Endothelial cell of umbilical vein (primary cell): ENCODE measurements around the gene ADCY9. TPM values are rescaled to one million over a fixed set of nuclear protein-coding genes. Genes with fewer than 3 reads are reported as not detected.

Experiments
- BruUV-seq: library from RNA; stranded (reverse); fragments of 400-500 nt; replicated peaks from 2 replicates; lab custom pipeline; 2021; lab: Mats Ljungman, UMichigan
- CTCF ChIA-PET: fragments of 300-600, 350-600 bp; sonication (Branson Sonifier 250); formaldehyde crosslinking; loops from one replicate; lab custom pipeline; 2021; ENCODE audit warnings: antibody characterized with exemption, inconsistent platforms; lab: Charles Lee
- POLR2A ChIA-PET: fragments of 300-600, 350-600 bp; sonication (Branson Sonifier 250); formaldehyde crosslinking; loops from one replicate; lab custom pipeline; 2021; ENCODE audit warnings: antibody characterized with exemption, inconsistent platforms; lab: Charles Lee
- DNase-seq: peaks from one replicate; pipeline ENCODE4 v3.0.0-alpha.2; 2011; ENCODE audit warnings: low read depth, low spot score
- FAIRE-seq: peaks from 2 replicates; lab custom pipeline; 2011; peaks lifted over from hg19 to GRCh38; lab: Jason Lieb, UNC
- H2AFZ ChIP-seq: 2 replicates; pipeline ENCODE4 v1.6.0; 2012; ENCODE audit warnings: low read depth, low read length, control low read depth, inconsistent platforms
- H3K27ac ChIP-seq: 2 replicates; pipeline ENCODE4 v1.5.1; 2011; ENCODE audit warnings: low read depth, mild to moderate bottlenecking, control low read depth, low read length, moderate library complexity; ENCODE audit not compliant: insufficient read depth
- H3K27me3 ChIP-seq, 2 experiments: 2 replicates each; pipeline versions ENCODE4 v1.6.0 to v1.6.1; 2011; ENCODE audit warnings: low read length in 2 of 2, mixed read lengths in 1 of 2; ENCODE audit not compliant: control insufficient read depth in 2 of 2, insufficient read depth in 2 of 2
- H3K36me3 ChIP-seq, 2 experiments: 2 replicates in 1 of 2; 3 replicates in 1 of 2; pipeline ENCODE4 v1.5.1; 2011; ENCODE audit warnings: low read length in 2 of 2, mild to moderate bottlenecking in 1 of 2, moderate library complexity in 1 of 2; ENCODE audit not compliant: control insufficient read depth in 2 of 2, insufficient read depth in 2 of 2; ENCODE audit errors: extremely low read depth in 1 of 2
- H3K4me1 ChIP-seq: 3 replicates; pipeline ENCODE4 v1.5.1; 2011; ENCODE audit warnings: mild to moderate bottlenecking, low read length; ENCODE audit not compliant: control insufficient read depth, insufficient read depth; ENCODE audit errors: extremely low read depth
- H3K4me2 ChIP-seq: 2 replicates; pipeline ENCODE4 v1.6.1; 2011; ENCODE audit warnings: low read length, control low read depth, mixed read lengths; ENCODE audit not compliant: insufficient read depth
- H3K4me3 ChIP-seq, 3 experiments: fragments of 200-600 bp in 1 of 3; sonication (generic), shearing (Covaris generic) in 1 of 3; replicated peaks in 1 of 3; 2 replicates each; pipeline ENCODE4 v1.5.1; 2011 to 2016; ENCODE audit warnings: control low read depth in 3 of 3, low read length in 3 of 3, mild to moderate bottlenecking in 2 of 3, inconsistent platforms in 1 of 3, low read depth in 1 of 3, moderate library complexity in 1 of 3; ENCODE audit not compliant: insufficient read depth in 1 of 3
- H3K79me2 ChIP-seq: 2 replicates; pipeline ENCODE4 v1.6.0; 2012; ENCODE audit warnings: low read length, inconsistent platforms; ENCODE audit not compliant: control insufficient read depth, insufficient read depth
- H3K9ac ChIP-seq: replicated peaks from 2 replicates; pipeline ENCODE3; 2011; ENCODE audit warnings: low read length, control low read depth; ENCODE audit not compliant: insufficient read depth; ENCODE audit errors: extremely low read depth
- H3K9me1 ChIP-seq: replicated peaks from 3 replicates; pipeline ENCODE4 v1.6.0; 2011; ENCODE audit warnings: mild to moderate bottlenecking, low read length; ENCODE audit not compliant: control insufficient read depth, insufficient read depth; ENCODE audit errors: extremely low read depth
- H3K9me3 ChIP-seq: replicated peaks from 2 replicates; pipeline ENCODE4 v1.5.1; 2012; ENCODE audit warnings: low read length, inconsistent platforms; ENCODE audit not compliant: control insufficient read depth, insufficient read depth
- H4K20me1 ChIP-seq: replicated peaks from 2 replicates; pipeline ENCODE3; 2011; ENCODE audit warnings: mild to moderate bottlenecking, low read length; ENCODE audit not compliant: control insufficient read depth, insufficient read depth; ENCODE audit errors: extremely low read depth
- CTCF ChIP-seq, 2 donors: IDR thresholded peaks; 1 replicate in 1 of 2; 2 replicates in 1 of 2; pipeline ENCODE4 v1.5.1; 2011; ENCODE audit warnings: low read length in 2 of 2, mild to moderate bottlenecking in 2 of 2, moderate library complexity in 2 of 2, control low read depth in 1 of 2, inconsistent platforms in 1 of 2, low read depth in 1 of 2; ENCODE audit not compliant: insufficient read depth in 1 of 2; ENCODE audit errors: extremely low read depth in 1 of 2
- EZH2 ChIP-seq: IDR thresholded peaks from 2 replicates; pipeline ENCODE4 v1.6.1; 2012; ENCODE audit warnings: borderline replicate concordance, low read depth, mild to moderate bottlenecking, moderate library complexity, low read length, inconsistent platforms; ENCODE audit not compliant: severe bottlenecking
- FOS ChIP-seq: IDR thresholded peaks from 2 replicates; pipeline ENCODE4 v1.6.1; 2011; ENCODE audit warnings: mild to moderate bottlenecking, low read length, moderate library complexity, borderline replicate concordance; ENCODE audit not compliant: insufficient read depth
- GATA2 ChIP-seq: IDR thresholded peaks from 2 replicates; pipeline ENCODE4 v1.7.0; 2011; ENCODE audit warnings: low read depth, mild to moderate bottlenecking, moderate library complexity, mixed read lengths, low read length; ENCODE audit not compliant: insufficient read length, insufficient read depth
- JUN ChIP-seq: IDR thresholded peaks from 2 replicates; pipeline ENCODE4 v1.6.1; 2011; ENCODE audit warnings: borderline replicate concordance, low read depth; ENCODE audit not compliant: insufficient read length, insufficient read depth
- MAX ChIP-seq: IDR thresholded peaks from 2 replicates; pipeline ENCODE4 v1.6.1; 2011; ENCODE audit not compliant: insufficient read depth, insufficient read length
- MYC ChIP-seq: IDR thresholded peaks from one replicate; pipeline ENCODE4 v1.6.1; 2011; ENCODE audit warnings: mild to moderate bottlenecking, low read depth, low read length
- POLR2A ChIP-seq: IDR thresholded peaks from 2 replicates; pipeline ENCODE4 v1.6.1; 2012; ENCODE audit warnings: low read depth, mild to moderate bottlenecking, control low read depth, low read length
- POLR2AphosphoS5 ChIP-seq: IDR thresholded peaks from 2 replicates; pipeline ENCODE4 v1.6.1; 2012; ENCODE audit warnings: low read depth, mild to moderate bottlenecking, control low read depth, low read length, moderate library complexity; ENCODE audit not compliant: insufficient read depth
- dilution Hi-C: fragments of 300-500 bp; cut with MboI; formaldehyde crosslinking; loops from one replicate; pipeline ENCODE4 v1.15.0; 2019; ENCODE audit warnings: low sequenced_read_pairs; ENCODE audit not compliant: extremely low pct_ligation_motif_present
- intact Hi-C: fragments of 100-400 bp; cut with micrococcal nuclease; formaldehyde crosslinking; loops from one replicate; pipeline ENCODE4 v1.10.0; 2022
- polyA plus RNA-seq, 4 experiments: library from polyadenylated mRNA; depleted of rRNA in 3 of 4; stranded (reverse) in 3 of 4; unstranded in 1 of 4; fragments of >200 nt; gene quantifications; 2 replicates each; pipeline versions ENCODE4 v1.2.1 to v1.2.3, GENCODE V29; 2011 to 2012; ENCODE audit warnings: missing spikeins in 1 of 4
- total RNA-seq: library from RNA; stranded (reverse); gene quantifications from 2 replicates; pipeline ENCODE4 v1.2.3, GENCODE V29; 2021

The ADCY9 gene
- total and polyA plus RNA-seq, 2 donors (not counting 3 experiments of a cell fraction or from before 2014, with no cell fraction given): 6.8 to 14.0 TPM

GRCh38 chr16:4152267-4152666 lies 36.0 kb upstream of the ADCY9 start:
- Histone ChIP-seq H3K4me2 (no peak overlapping the region), H3K27me3 (peaks cover 0 to 1% of the 10 kb centered on the region in 2 experiments), H3K9ac (no peak overlapping the region), H3K9me1 (no peaks in the 10 kb centered on the region), H3K27ac (no peak overlapping the region), H3K79me2 (no peaks in the 10 kb centered on the region), H3K9me3 (no peaks in the 10 kb centered on the region), H3K36me3 (no peaks in the 10 kb centered on the region), H3K4me1 (no peaks in the 10 kb centered on the region), H2AFZ (no peak overlapping the region), H4K20me1 (no peaks in the 10 kb centered on the region), H3K4me3 (no peak overlapping the region)
- DNase-seq: no peak
- TF ChIP-seq EZH2: no peak
- TF ChIP-seq MAX: no peak
- no peak for TF ChIP-seq POLR2A
- no peak for TF ChIP-seq FOS
- TF ChIP-seq CTCF (IDR thresholded peaks at IDR 0.05; ENCODE audit: extremely low read depth in 1 of 2, insufficient read depth in 1 of 2, low read depth in 1 of 2, low read length in 2 of 2): no peak
- no peak for TF ChIP-seq JUN
- TF ChIP-seq POLR2AphosphoS5: no peak
- no peak for TF ChIP-seq GATA2
- no peak for TF ChIP-seq MYC
- ChIA-PET POLR2A (no interaction called here), CTCF (interaction anchor here (1.0 kb wide), 1 partner anchor 169 kb away, joined by 3 read pairs; no protein-coding TSS in a partner anchor)
- dilution Hi-C loops: no loop called here
- BruUV-seq: no TSS peak
- FAIRE-seq: no peak
- intact Hi-C loops: no loop called here
